OCI-M2 (cell line): ENCODE measurements around the gene GDI2.
"Not testable (repeated sequence)": the region's sequence is repeated elsewhere in the genome, so short reads cannot be mapped to it uniquely, and the experiment has no call there.

Source experiments
- DNase-seq: peaks from one replicate; lab custom pipeline; 2025; ENCODE audit not compliant: unreplicated experiment; lab: John Stamatoyannopoulos, UW

GDI2 gene

DNA sequence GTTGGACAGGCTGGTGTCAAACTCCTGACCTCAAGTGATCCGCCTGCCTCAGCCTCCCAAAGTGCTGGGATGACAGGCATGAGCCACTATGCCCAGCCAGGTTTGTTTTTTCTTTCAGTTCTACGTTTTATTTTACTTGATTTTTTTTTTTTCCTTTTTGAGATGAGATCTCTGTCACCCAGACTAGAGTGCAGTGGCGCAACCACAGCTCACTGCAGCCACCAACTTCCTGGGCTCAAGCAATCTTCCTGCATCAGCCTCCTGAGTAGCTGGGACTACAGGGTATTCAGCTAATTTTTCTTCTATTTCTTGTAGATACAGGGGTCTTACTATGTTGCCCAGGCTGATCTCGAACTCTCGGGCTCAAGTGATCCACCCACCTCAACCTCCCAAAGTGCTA, 24.3 kb downstream of the GDI2 start:
- DNase-seq: no peak

DNA sequence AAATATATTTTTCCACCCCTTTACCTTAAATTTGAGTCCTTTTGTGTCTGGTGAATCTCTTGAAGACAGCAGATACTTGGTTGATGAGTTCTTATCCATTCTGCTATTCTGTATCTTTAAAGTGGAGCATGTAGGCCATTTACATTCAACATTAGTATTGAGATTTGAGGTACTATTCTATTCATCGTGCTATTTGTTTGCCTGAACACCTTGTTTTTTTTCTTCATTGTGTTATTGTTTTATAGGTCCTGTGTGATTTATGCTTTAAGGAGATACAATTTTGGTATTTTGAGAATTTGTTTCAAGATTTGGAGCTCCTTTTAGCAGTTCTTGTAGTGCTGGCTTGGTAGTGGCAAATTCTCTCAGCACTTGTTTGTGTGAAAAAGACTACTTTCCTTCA, 29.9 kb downstream of the GDI2 start:
- DNase-seq: no peak

DNA sequence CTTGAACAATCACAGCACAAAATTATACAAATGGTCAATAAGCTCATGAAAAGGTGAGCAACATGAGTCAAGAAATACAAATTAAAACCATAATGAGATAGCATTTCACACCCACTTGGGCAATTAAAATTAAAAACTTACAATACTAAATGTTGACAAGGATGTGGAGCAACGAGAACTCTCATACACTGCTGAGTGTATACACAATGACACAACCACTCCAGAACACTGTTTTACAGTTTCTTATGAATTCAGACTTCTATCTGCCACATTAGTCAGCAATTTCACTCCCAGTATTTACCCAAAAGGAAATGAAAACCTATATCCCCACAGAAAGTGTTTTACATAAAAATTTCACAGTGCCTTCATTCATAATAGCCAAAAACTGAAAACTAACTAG, 31.1 kb downstream of the GDI2 start:
- DNase-seq: no peak

DNA sequence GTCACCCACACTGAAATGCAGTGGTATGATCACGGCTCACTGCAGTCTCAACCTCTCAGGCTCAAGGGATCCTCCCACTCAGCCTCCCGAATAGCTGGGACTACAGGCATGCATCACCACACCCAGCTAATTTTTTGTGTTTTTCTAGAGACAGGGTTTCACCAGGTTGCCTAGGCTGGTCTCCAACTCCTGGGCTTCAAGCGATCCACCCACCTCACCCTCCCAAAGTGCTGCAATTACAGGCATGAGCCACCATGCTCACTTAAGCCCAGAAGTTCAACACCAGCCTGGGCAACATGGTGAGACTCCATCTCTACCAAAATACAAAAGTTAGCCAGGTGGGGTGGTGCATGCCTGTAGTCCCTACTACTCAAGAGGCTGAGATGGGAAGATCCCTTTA, 33.5 kb downstream of the GDI2 start:
- no peak for DNase-seq

DNA sequence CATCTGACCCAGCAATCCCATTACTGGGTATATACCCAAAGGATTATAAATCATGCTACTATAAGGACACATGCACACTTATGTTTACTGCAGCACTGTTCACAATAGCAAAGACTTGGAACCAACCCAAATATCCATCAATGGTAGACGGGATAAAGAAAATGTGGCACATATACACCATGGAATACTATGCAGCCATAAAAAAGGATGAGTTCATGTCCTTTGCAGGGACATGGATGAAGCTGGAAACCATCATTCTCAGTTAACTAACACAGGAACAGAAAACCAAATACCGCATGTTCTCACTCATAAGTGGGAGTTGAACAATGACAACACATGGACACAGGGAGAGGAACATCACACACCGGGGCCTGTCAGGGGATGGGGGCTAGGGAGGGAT, 35.5 kb downstream of the GDI2 start:
- not testable (repeated sequence) for DNase-seq

DNA sequence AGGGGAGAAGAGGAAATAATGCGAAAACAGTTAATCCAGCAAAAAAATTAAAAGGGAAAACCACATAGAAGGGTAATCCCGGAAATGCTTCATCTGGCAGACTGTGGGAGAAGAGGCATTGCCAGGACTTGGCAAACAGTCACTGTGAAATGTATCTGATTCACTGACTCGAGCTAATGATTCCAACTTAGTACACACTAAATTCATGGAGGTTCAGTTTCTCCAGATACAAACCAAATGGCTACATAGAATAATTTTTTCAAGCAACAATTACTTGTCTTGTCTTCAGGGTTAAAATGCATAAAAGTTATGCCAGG, 36.4 kb downstream of the GDI2 start:
- no peak for DNase-seq

DNA sequence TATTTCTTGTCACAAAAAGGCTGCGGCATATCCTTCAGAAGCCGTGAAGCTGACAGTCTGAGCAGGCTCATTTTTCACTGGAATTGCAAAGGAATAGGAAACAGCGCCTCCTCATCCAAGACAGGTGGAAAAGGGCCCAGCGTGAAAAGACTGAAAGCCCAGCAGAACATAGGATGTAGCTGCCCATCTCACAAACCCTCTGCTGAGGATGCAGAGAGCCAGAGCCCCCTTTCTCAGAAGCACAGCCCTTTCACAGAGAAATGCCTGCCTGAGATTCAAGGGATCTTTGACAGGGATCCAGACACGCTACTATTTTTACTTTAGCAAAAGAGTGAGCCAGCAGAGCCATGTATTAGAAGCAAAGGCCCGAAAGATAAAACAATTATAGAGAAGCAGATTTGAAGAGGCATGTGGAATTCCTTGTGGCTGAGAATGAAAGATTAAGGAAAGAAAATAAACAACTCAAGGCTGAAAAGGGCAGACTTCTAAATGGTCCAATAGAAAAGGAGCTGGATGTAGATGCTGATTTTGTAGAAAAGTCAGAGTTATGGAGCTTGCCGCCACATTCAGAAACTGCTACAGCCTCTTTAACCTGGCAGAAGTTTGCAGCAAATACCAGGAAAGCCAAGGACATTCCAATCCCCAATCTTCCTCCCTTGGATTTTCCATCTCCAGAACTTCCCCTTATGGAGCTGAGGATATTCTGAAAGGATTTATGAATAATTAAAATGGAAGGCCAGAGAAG, 36.9 kb downstream of the GDI2 start:
- no peak for DNase-seq

DNA sequence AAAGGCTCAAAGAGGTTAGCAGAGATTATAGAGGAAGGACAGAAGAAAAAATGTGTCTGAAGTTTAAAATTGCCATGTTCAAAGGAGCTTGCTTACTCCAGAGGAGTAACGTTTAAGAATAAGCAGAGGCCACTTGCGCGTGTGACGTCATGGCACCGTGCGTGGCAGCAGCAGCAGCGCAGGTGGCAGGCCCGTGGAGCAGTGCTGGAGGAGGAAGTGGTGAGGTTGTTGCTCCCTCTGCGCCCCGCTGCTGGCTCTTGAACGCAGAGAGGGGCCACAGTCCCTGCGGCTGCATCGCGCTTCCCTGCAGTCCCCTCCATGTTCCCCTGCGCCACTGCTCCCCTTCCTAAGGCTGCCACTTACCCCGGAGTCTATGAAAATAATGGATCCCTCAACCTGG, 37.5 kb downstream of the GDI2 start:
- DNase-seq: no peak

DNA sequence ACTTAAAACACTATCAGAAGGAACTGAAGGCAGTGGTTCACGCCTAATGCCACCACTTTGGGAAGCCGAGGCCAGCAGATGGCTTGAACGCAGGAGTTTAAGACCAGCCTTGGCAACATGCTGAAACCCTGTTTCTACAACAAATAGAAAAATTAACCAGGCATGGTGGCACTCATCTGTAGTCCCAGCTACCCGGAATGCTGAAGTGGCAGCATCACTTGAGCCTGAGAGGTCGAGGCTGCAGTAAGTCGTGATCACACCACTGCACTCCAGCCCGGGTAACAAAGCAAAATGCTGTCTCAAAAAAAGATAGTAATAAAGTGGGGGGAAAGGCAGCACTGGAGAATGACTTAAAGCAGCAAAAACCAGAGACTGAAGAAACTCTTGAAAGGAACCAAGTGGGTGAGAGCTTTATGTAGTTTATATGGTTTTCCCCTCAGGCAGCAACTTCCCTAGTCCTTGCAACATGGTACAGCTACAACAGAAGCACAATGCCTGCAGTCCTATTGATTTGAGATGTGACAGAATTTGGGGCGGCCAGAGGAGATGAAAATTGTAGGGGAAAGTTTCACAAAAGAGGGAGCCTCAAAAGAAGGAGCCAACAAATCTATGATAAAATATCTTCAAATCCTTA, 38.1 kb downstream of the GDI2 start:
- no peak for DNase-seq

DNA sequence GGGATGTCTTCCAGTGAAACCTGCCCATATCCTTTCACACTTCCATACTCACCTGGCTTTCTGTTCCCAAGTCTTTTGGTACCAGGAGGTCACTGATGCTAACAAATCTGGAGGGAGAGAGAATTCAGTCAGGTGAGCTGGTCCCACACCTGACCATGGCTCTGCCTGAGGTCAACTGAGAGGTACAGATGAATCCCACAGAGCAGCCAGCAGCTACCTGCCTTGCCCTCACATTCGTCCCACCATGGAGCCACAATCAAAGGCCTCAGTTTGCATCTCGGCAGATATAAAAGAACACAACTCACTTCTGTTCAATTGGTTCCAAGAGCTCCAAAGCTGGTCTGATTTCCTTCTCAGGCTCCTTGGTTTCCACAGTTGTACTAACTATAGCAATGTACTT, 47.0 kb downstream of the GDI2 start:
- DNase-seq: no peak

DNA sequence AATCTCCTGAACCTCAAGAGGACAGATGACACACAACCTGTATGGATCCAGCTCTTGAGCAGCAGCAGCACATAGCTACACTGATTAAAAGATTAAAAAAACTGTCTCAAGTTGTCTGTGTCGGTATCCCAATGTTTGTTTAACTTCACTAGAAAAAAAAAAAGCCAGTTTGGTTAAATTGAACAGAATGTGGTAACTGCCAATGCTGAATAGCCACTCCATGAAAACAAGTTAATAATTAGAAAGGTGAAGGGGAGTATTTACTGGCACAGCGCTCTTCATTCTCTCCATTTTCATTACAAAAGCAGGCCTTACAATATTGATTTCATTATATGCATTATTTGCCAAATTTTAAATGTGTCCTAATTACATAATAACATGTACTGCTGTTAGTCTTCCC, 47.6 kb downstream of the GDI2 start:
- no peak for DNase-seq

DNA sequence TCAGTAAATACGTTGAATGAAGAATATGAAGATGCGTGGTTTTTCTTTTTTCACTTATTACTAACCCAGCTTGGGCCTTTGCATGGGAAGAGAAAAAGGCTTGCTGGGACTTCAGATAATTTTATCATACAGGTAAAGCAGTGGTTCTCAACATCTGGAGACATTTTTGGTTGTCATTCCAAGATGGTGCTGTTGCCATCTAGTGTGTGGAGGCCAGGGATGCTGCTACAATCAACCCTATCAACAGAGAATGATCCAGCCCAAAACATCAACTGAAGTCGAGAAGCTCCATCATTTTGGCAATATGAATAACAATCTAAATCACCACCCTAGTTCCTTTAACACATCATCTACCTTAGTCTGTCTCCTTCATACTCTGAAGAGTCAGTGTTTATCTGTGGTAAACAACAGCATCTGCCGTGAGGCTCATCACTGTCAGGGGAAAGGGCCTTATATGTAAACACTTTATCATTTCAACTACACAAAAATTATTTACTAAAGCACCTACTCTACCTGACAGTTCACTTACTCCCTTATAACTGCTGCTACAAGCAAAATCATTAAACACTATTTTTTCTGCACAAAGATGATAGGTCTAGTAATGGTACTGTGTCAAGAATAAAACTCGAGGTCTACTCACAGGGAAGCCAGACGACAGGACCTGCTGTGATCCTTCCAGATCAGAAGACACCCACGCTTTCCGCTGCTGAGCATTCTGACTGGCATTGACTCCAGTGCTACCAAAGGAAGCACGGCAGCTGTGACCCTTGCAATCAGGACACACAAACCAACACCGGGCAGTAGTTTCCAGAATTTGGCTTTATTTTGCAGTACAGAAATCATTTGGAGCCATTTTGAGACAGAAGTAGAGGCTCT, 48.6 kb downstream of the GDI2 start:
- DNase-seq: no peak

DNA sequence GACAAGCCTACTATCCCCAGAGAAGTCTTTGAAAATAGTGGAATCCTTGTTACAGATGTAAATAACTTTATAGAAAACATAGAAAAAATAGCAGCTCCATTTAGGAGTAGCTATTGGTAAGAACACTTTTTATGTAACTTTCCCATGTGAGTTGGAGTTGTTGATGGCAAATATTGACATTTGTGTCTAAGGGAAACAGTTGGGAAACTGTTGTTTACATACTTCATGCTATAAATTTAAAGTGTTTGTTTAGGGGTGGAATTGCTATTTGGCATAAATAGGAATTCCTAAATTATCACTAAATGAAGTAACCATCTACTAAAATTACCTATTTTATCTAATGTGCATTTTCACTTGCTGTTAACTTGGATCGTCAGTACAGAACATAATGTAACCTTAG, 50.7 kb downstream of the GDI2 start:
- no peak for DNase-seq

DNA sequence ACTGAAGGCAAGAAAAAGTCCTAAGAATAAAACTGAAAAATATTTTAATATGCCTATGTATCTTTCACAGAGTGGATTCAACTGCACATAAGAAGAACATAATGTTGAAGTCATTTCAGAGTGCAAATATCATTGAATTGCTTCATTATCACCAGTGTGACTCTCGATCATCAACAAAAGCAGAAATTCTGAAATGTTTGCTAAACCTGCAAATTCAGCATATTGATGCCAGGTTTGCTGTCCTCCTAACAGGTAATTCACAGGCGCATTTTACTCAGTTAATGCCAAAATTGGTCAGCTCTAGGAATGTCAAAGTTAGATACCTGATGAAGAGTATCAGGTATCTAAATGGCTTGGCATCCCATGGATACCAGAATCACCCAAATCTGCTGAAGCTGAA, 52.0 kb downstream of the GDI2 start:
- DNase-seq: no peak

DNA sequence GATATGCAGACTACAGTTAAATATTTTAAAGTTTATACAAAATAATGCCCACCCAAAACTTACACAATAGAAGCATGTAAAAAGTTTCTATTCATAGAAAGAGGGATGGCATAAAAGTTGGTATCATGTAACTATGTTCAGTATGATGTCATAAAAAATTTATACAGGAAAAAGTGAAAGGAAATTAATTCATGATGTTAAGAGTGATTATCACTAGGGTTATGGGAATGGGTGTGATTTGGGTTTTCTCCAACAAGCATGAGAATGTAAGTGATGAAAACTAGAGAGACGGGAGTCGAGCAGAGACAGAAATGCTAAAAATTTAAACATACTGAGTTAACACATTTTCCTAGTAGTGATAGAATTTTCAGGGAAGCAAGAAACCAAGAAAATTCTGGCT, 52.7 kb downstream of the GDI2 start:
- DNase-seq: no peak

DNA sequence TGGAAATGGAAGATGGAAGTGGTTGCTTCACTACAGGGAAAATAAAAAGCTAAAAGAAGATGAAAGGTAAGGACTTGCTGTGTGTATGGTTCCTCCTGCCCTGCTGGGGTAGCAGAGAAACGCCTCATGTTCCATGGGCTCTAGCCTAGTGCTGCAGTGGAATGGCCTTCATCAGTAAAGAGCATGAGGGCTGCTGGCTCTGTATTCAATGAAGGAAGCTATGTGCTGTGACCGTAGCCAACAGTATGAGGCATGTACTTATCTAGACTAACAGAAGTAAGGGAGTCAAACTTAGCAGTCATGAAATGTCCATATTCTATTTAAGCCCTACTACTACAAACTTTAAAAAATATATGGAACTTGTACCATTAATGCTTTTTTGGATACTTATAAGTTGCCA, 54.3 kb downstream of the GDI2 start:
- DNase-seq: no peak

DNA sequence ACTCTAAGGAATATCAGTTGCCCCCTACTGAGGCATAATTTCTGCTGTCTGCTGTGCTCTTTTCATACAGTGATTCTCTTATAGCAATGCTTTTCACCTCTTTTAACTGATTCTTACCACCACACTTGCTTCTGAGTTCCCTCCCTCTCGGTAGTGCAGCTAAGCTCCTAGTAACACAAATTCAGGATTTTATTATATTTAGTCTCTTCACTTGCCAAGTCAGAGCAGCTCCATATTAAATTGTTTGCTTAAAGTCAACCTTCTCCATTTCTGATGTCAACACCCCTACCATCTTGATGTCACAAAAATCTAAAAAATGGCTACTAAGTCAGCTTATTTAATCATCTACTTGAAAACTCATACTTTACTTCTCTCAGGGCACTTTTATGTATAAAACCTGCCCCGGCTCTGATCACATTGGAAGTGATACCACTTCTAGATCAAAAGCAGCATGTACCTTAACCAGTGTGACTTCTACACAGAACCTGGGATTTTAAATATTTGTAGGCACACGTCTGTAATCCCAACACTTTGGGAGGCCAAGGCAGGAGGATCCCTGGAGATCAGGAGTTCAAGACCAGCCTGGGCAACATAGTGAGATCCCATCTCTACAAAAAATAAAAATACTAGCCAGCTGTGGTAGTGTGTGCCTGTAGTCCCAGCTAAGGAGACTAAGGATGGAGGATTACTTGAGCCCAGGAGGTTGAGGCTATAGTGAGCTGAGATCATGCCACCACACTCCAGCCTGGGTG, 55.3 kb downstream of the GDI2 start:
- no peak for DNase-seq

DNA sequence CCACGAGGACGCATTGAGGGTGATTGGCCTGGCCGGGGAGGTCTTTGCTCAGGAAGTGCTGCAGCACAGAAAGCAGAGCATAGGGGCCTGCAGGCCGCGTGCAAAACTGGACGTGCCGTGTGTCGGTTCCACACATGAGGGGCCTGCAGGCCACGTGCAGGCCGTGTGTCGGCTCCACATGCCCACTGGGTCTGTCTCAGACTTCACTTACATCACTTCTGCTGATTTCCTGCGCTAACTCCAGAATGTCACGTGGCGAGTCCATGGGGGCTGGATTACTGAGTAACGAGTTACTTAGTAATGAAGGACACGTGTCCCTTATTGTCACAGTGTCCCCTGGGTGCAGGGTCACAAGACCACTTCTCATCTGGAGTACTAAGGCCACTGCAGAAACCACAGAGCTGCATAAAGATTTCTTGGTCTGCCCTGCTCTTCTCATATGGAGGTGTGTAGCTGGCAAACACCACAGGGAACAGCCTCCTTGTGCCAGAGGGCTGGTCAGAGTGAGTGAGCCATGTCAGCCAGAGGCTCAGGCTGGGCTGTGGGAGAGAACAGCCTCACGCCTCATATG, 60.8 kb downstream of the GDI2 start:
- no peak for DNase-seq

DNA sequence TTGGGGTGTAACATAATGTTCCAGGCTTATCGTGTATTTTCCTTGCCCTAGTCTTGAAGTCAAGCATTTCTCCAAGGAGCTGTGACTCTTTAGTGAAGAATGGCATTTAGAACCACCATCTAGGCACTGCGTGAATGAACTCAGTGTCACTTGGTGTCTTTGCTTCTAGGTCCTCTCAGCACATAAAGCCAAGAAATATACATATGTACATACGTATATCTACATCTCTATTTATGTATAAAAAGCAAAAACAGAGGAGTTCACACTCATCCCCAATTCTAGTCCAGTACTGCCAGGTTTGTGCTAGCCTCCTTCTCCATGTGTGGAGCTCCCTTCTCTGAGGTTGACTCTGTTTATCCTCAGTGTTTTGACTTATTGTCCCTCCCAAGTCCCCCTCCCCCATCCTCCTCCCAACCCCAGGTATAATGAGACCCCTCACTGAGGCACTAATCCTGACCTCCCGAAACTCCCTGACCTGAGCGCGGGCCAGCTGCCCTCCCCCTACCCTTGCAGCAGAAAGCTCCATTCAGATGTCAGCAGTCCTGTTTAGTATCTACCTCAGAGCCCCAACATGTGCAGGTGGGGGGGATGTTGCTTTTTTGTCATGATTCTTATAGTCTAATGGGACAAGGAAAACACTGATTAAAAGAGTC, 61.5 kb downstream of the GDI2 start:
- DNase-seq: no peak

DNA sequence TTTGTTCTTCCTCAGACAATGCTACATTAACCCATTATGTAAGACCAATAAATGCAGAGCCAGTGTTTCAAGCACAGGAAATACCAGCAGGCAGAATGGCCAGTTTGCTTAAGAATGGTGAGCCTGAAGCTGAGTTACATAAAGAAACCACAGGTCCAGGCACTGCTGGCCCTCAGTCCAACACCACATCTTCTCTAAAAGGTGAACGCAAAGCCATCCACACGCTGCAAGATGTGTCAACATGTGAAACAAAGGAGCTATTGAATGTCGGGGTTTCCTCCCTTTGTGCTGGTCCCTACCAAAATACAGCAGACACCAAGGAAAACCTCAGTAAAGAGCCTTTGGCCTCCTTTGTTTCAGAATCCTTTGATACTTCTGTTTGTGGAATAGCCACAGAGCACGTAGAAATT, 64.8 kb downstream of the GDI2 start:
- DNase-seq: no peak

DNA sequence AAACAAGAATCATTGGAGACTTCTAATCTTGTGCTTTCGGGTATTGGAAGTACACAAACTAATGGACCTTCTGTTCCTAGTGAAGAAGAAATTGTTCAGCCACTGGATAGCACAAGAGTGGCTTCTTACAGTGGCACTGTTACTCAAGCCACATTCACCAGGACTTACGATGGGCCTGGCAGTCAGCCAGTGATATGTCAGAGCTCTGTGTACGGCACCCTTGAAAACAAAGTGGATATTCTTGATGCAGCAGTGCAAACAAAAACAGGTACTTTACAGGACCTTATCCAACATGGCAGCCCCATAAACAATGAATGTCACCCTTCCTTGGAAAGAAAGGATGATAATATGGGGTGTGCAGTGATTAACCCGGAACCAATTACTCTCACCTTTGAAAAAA, 67.0 kb downstream of the GDI2 start:
- no peak for DNase-seq
